Endothelial cell of umbilical vein (primary cell): ENCODE data around the gene ZNF331. TPM values are rescaled to one million over a fixed set of nuclear protein-coding genes. Genes with fewer than 3 reads are reported as not detected.

Experiments
- BruUV-seq: library from RNA; stranded (reverse); fragments of 400-500 nt; replicated peaks from 2 replicates; lab custom pipeline; 2021; lab: Mats Ljungman, UMichigan
- CTCF ChIA-PET: fragments of 300-600, 350-600 bp; sonication (Branson Sonifier 250); formaldehyde crosslinking; loops from one replicate; lab custom pipeline; 2021; ENCODE audit warnings: antibody characterized with exemption, inconsistent platforms; lab: Charles Lee
- POLR2A ChIA-PET: fragments of 300-600, 350-600 bp; sonication (Branson Sonifier 250); formaldehyde crosslinking; loops from one replicate; lab custom pipeline; 2021; ENCODE audit warnings: antibody characterized with exemption, inconsistent platforms; lab: Charles Lee
- DNase-seq: peaks from one replicate; pipeline ENCODE4 v3.0.0-alpha.2; 2011; ENCODE audit warnings: low read depth, low spot score
- FAIRE-seq: peaks from 2 replicates; lab custom pipeline; 2011; peaks lifted over from hg19 to GRCh38; lab: Jason Lieb, UNC
- H2AFZ ChIP-seq: 2 replicates; pipeline ENCODE4 v1.6.0; 2012; ENCODE audit warnings: low read depth, low read length, control low read depth, inconsistent platforms
- H3K27ac ChIP-seq: 2 replicates; pipeline ENCODE4 v1.5.1; 2011; ENCODE audit warnings: low read depth, mild to moderate bottlenecking, control low read depth, low read length, moderate library complexity; ENCODE audit not compliant: insufficient read depth
- H3K27me3 ChIP-seq, 2 experiments: 2 replicates each; pipeline versions ENCODE4 v1.6.0 to v1.6.1; 2011; ENCODE audit warnings: low read length in 2 of 2, mixed read lengths in 1 of 2; ENCODE audit not compliant: control insufficient read depth in 2 of 2, insufficient read depth in 2 of 2
- H3K36me3 ChIP-seq, 2 experiments: 2 replicates in 1 of 2; 3 replicates in 1 of 2; pipeline ENCODE4 v1.5.1; 2011; ENCODE audit warnings: low read length in 2 of 2, mild to moderate bottlenecking in 1 of 2, moderate library complexity in 1 of 2; ENCODE audit not compliant: control insufficient read depth in 2 of 2, insufficient read depth in 2 of 2; ENCODE audit errors: extremely low read depth in 1 of 2
- H3K4me1 ChIP-seq: 3 replicates; pipeline ENCODE4 v1.5.1; 2011; ENCODE audit warnings: mild to moderate bottlenecking, low read length; ENCODE audit not compliant: control insufficient read depth, insufficient read depth; ENCODE audit errors: extremely low read depth
- H3K4me2 ChIP-seq: 2 replicates; pipeline ENCODE4 v1.6.1; 2011; ENCODE audit warnings: low read length, control low read depth, mixed read lengths; ENCODE audit not compliant: insufficient read depth
- H3K4me3 ChIP-seq, 3 experiments: fragments of 200-600 bp in 1 of 3; sonication (generic), shearing (Covaris generic) in 1 of 3; replicated peaks in 1 of 3; 2 replicates each; pipeline ENCODE4 v1.5.1; 2011 to 2016; ENCODE audit warnings: control low read depth in 3 of 3, low read length in 3 of 3, mild to moderate bottlenecking in 2 of 3, inconsistent platforms in 1 of 3, low read depth in 1 of 3, moderate library complexity in 1 of 3; ENCODE audit not compliant: insufficient read depth in 1 of 3
- H3K79me2 ChIP-seq: 2 replicates; pipeline ENCODE4 v1.6.0; 2012; ENCODE audit warnings: low read length, inconsistent platforms; ENCODE audit not compliant: control insufficient read depth, insufficient read depth
- H3K9ac ChIP-seq: replicated peaks from 2 replicates; pipeline ENCODE3; 2011; ENCODE audit warnings: low read length, control low read depth; ENCODE audit not compliant: insufficient read depth; ENCODE audit errors: extremely low read depth
- H3K9me1 ChIP-seq: replicated peaks from 3 replicates; pipeline ENCODE4 v1.6.0; 2011; ENCODE audit warnings: mild to moderate bottlenecking, low read length; ENCODE audit not compliant: control insufficient read depth, insufficient read depth; ENCODE audit errors: extremely low read depth
- H3K9me3 ChIP-seq: replicated peaks from 2 replicates; pipeline ENCODE4 v1.5.1; 2012; ENCODE audit warnings: low read length, inconsistent platforms; ENCODE audit not compliant: control insufficient read depth, insufficient read depth
- H4K20me1 ChIP-seq: replicated peaks from 2 replicates; pipeline ENCODE3; 2011; ENCODE audit warnings: mild to moderate bottlenecking, low read length; ENCODE audit not compliant: control insufficient read depth, insufficient read depth; ENCODE audit errors: extremely low read depth
- CTCF ChIP-seq, 2 donors: IDR thresholded peaks; 1 replicate in 1 of 2; 2 replicates in 1 of 2; pipeline ENCODE4 v1.5.1; 2011; ENCODE audit warnings: low read length in 2 of 2, mild to moderate bottlenecking in 2 of 2, moderate library complexity in 2 of 2, control low read depth in 1 of 2, inconsistent platforms in 1 of 2, low read depth in 1 of 2; ENCODE audit not compliant: insufficient read depth in 1 of 2; ENCODE audit errors: extremely low read depth in 1 of 2
- EZH2 ChIP-seq: IDR thresholded peaks from 2 replicates; pipeline ENCODE4 v1.6.1; 2012; ENCODE audit warnings: borderline replicate concordance, low read depth, mild to moderate bottlenecking, moderate library complexity, low read length, inconsistent platforms; ENCODE audit not compliant: severe bottlenecking
- FOS ChIP-seq: IDR thresholded peaks from 2 replicates; pipeline ENCODE4 v1.6.1; 2011; ENCODE audit warnings: mild to moderate bottlenecking, low read length, moderate library complexity, borderline replicate concordance; ENCODE audit not compliant: insufficient read depth
- GATA2 ChIP-seq: IDR thresholded peaks from 2 replicates; pipeline ENCODE4 v1.7.0; 2011; ENCODE audit warnings: low read depth, mild to moderate bottlenecking, moderate library complexity, mixed read lengths, low read length; ENCODE audit not compliant: insufficient read length, insufficient read depth
- JUN ChIP-seq: IDR thresholded peaks from 2 replicates; pipeline ENCODE4 v1.6.1; 2011; ENCODE audit warnings: borderline replicate concordance, low read depth; ENCODE audit not compliant: insufficient read length, insufficient read depth
- MAX ChIP-seq: IDR thresholded peaks from 2 replicates; pipeline ENCODE4 v1.6.1; 2011; ENCODE audit not compliant: insufficient read depth, insufficient read length
- MYC ChIP-seq: IDR thresholded peaks from one replicate; pipeline ENCODE4 v1.6.1; 2011; ENCODE audit warnings: mild to moderate bottlenecking, low read depth, low read length
- POLR2A ChIP-seq: IDR thresholded peaks from 2 replicates; pipeline ENCODE4 v1.6.1; 2012; ENCODE audit warnings: low read depth, mild to moderate bottlenecking, control low read depth, low read length
- POLR2AphosphoS5 ChIP-seq: IDR thresholded peaks from 2 replicates; pipeline ENCODE4 v1.6.1; 2012; ENCODE audit warnings: low read depth, mild to moderate bottlenecking, control low read depth, low read length, moderate library complexity; ENCODE audit not compliant: insufficient read depth
- dilution Hi-C: fragments of 300-500 bp; cut with MboI; formaldehyde crosslinking; loops from one replicate; pipeline ENCODE4 v1.15.0; 2019; ENCODE audit warnings: low sequenced_read_pairs; ENCODE audit not compliant: extremely low pct_ligation_motif_present
- intact Hi-C: fragments of 100-400 bp; cut with micrococcal nuclease; formaldehyde crosslinking; loops from one replicate; pipeline ENCODE4 v1.10.0; 2022
- polyA plus RNA-seq, 4 experiments: library from polyadenylated mRNA; depleted of rRNA in 3 of 4; stranded (reverse) in 3 of 4; unstranded in 1 of 4; fragments of >200 nt; gene quantifications; 2 replicates each; pipeline versions ENCODE4 v1.2.1 to v1.2.3, GENCODE V29; 2011 to 2012; ENCODE audit warnings: missing spikeins in 1 of 4
- total RNA-seq: library from RNA; stranded (reverse); gene quantifications from 2 replicates; pipeline ENCODE4 v1.2.3, GENCODE V29; 2021

The ZNF331 gene
- total and polyA plus RNA-seq, 2 donors (not counting 3 experiments of a cell fraction or from before 2014, with no cell fraction given): 6.2 to 11.2 TPM

- Histone ChIP-seq H3K9me3 (peaks cover 18% of the 10 kb centered on the region), H3K9me1 (no peaks in the 10 kb centered on the region), H3K4me2 (no peak overlapping the region), H3K27ac (no peak overlapping the region), H3K4me1 (no peaks in the 10 kb centered on the region), H4K20me1 (no peaks in the 10 kb centered on the region), H3K27me3 (no peaks in the 10 kb centered on the region), H2AFZ (no peak overlapping the region), H3K9ac (no peak overlapping the region), H3K36me3 (peaks cover 5 to 6% of the 10 kb centered on the region in 2 experiments), H3K4me3 (no peak overlapping the region), H3K79me2 (no peaks in the 10 kb centered on the region)
- intact Hi-C loops: no loop called here
- DNase-seq: no peak
- ChIA-PET POLR2A (no interaction called here), CTCF (no interaction called here)
- TF ChIP-seq POLR2A: no peak
- TF ChIP-seq FOS: no peak
- no peak for TF ChIP-seq GATA2
- no peak for TF ChIP-seq CTCF (IDR thresholded peaks at IDR 0.05; ENCODE audit: extremely low read depth in 1 of 2, insufficient read depth in 1 of 2, low read depth in 1 of 2, low read length in 2 of 2)
- TF ChIP-seq MAX: no peak
- no peak for TF ChIP-seq POLR2AphosphoS5
- no peak for TF ChIP-seq MYC
- TF ChIP-seq EZH2: no peak
- TF ChIP-seq JUN: no peak
- BruUV-seq: no TSS peak
- dilution Hi-C loops: no loop called here
- no peak for FAIRE-seq
Observed at GRCh38 chr19:53576941-53577653, 39.2 kb downstream of the ZNF331 start.
